ENCODE data around the gene WBP1L.
"Not testable (repeated sequence)": the region's sequence is repeated elsewhere in the genome, so short reads cannot be mapped to it uniquely, and the experiment has no call there.

Gene WBP1L

DNA sequence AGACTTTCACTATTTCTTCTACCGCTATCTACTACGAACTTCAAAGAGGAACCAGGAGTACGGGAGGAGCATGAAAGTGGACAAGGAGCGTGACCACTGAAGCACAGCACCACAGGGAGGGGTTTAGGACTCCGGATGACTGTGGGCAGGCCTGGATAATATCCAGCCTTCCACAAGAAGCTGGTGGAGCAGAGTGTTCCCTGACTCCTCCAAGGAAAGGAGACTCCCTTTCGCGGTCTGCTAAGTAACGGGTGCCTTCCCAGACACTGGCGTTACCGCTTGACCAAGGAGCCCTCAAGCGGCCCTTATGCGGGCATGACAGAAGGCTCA is 15.2 kb downstream of the WBP1L start:
- DNase-seq (ENCODE audit: low read depth in 2 of 2) = not testable (repeated sequence)

DNA sequence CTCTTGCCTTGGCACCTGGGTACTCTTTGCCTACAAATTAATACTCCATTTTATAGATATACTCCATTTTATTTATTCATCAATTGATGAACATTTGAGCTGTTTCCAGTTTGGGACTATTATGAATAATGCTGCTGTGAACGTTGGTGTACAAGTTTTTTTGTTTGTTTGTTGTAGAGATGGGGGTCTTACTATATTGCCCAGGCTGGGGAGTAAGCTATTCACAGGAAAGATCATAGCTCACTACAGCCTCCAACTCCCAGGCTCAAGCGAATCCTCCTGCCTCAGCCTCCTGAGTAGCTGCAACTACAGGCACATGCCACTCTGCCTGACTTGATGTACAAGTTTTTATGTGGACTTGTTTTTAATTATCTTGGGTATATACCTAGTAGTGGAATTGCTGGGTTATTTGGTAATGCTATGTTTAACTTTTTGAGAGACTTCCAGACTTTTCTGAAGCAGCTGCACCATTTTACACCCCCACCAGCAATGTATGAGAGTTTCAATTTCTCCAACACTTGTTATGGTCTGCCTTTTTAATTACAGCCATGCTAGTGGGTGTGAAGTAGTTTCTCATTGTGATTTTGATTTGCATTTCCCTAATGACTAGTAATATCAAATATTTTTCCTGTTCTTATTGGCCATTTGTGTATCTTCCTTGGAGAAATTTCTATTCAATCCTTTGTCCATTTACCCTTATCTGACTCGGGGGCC is 15.9 kb downstream of the WBP1L start:
- no peak for DNase-seq (ENCODE audit: low read depth in 2 of 2)

DNA sequence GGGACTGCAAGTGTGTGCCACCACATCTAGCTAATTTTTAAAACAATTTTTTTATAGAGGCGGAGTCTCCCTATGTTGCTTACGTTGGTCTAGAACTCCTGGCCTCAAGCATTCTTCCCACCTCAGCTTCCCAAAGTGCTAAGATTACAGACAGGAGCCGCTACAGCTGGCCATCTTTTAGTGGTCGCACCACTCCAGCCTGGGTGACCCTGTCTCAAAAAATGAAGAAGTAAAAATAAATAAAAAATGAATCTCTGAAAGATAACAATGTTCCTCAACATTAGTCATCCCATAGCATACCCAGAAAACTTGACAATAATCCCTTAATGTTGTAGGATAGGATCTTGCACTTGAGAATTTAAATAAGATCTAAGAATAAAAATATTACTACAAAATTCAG is 18.2 kb downstream of the WBP1L start:
- no peak for DNase-seq (ENCODE audit: low read depth in 2 of 2)

DNA sequence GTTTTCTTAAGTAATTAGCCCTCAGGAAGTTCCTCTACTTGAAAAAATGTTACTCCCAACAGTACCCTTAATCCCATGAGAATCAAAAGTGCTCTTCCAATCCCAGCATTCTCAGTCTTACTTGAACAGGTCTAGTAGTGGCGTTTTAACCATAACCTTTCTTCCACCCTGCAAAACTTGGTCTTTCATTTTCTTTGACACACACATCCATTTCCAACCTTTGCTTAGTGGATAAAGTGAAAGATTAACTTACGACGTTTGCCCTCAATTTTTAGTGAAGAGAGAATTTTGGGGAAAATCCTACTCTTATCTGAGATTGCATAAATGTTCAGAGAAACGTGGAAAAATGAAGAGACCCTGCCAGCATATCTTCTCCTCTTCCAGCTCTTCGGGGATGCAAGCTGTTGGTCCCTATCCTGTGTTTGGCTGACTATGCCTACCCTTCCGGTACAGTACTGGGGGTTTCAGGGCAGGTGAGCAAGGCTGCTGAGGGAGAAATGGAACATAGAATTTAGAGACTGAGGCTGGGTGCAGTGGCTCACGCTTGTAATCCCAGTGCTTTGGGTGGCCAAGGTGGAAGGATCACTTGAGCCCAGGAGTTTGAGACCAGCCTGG is 18.8 kb downstream of the WBP1L start:
- DNase-seq (ENCODE audit: low read depth in 2 of 2) = no peak

DNA sequence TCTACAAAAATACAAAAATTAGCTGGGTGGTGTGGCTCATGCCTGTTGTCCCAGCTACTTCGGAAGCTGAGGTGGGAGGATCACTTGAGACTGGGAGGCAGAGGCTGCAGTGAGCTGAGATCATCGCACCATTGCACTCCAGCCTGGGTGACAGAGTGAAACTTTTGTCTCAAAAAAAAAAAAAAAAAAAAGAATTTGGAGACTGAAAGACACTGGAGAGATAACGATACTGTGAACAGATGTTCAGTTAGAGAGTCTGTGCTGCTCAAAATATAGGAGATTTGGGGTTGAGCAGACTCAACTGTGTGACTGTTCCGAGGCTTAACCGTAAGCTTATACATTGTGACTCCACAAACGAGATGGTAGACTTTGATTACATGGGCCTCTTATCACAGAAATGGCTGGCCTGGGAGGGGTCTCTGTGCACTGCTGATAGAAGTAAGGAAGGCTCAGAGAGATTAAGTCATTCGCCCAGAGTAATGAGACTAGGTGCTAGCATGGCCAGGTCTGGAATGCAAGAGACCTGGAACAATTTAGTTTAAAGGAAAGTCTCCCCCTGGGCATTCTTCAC is 19.4 kb downstream of the WBP1L start:
- no peak for DNase-seq (ENCODE audit: low read depth in 2 of 2)

DNA sequence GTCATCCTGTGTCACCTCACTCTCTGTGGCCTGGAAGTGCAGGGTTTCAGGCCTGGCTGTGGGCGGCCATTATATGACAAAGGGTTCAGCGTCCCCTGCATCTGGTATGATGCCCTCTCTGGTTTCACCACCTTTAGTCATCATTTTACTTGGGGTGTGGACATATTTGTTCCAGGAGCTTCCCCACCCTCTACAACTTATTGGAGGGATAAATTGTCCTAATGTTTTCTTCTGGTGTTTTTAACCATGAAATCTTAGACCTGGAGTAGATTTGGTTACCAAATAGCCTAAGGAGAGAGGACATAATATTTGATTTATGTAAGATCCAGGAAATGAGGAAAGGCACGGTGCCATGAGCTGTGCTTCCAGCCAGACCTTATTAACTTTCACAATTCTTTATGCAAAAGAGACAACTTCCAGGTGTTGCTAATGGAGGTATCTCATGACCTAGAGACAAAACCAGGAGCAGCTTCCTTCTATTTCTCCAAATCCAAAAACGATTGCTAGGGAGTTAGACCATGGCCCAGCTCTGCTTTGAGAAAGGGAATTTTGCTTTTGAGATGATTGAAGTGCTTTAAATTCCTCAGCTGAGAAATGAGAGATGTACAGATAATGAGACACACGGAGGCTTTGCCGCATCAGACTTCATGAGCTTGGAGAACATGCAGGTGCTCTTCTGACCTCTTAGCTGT is 20.9 kb downstream of the WBP1L start:
- peak; percentile 53 to 62 for DNase-seq (ENCODE audit: low read depth in 2 of 2)

DNA sequence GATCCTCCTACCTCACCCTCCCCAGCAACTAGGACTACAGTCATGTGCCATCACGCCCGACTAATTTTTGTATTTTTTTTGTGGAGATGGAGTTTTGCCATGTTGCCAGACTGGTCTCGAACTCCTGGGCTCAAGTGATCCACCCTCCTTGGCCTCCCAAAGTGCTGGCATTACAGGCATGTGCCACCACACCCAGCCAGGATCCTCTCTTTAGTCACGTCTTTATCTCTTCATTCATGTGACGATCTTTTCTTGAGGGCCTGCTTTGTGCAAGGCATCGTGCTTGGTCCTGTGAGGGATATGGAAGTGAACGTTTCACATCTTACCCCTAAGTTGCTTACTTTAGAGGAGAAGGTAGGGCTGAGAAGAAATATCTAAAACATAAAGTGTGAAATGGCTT is 21.6 kb downstream of the WBP1L start:
- DNase-seq (ENCODE audit: low read depth in 2 of 2) = no peak

DNA sequence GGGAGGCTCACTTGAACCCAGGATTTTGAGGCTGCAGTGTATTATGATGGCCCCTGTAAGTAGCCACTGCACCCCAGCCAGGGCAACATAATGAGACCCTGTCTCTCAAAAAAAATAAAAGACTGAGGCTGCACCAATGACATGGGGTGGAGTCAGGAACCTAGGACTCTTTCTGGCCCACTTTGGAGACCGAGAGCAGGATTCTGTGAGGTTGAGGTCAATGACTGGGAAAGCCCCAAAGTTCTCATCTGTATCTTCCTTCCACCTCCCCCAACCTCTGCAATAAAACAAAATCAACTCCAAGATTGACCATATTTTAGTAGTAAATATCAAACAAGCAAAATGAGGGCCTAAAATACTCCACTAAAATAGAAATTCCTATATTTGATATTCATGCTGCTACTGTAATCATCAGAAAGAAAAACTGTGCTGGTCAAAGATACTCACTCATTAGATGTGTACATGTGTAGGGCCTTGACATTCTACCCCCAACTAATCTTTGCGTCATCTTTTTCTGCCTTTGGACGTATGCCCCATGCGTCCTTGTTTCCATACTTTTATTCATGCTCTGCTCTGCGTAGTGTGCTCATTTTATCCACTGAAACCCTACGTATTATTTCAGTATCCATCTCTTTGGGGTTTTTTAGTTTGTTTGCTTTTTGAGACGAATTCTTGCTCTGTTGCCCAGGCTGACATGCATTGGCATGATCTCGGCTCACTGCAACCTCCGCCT is 23.8 kb downstream of the WBP1L start:
- DNase-seq (ENCODE audit: low read depth in 2 of 2) = no peak

DNA sequence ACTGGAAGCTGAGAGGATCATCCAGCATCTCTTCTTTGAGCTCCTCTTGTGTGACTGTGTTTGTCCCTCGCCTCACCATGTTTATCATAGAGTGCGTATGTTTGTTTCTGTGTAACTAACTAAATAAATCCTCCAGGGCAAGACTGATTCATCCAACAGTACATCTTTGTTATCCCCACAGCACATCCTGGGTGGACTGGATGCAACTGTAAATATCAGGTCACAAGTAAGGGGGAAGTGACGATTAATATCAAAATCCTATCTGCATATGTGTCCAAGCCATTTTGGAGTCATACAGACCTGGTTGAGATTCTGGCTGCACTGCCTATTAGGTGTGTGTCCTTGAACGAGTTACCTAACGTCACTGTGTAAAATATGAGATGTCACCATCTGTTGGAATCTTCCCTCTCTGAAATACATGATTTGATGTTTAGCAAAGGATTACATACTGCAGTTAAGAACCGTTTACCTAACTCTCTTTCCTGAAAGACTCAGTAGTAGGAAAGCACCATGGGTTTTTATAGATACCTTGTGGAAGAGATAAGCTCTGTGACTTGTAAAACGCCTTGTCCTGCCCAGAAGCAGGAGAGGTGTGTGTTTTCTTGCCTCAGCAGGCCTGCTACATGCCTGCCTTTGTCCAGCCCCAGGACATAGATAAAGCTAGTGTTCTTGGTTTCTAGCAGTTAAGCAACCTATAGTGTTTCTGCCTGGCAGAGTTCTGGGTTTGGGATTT is 25.8 kb downstream of the WBP1L start:
- DNase-seq (ENCODE audit: low read depth in 2 of 2) = no peak

DNA sequence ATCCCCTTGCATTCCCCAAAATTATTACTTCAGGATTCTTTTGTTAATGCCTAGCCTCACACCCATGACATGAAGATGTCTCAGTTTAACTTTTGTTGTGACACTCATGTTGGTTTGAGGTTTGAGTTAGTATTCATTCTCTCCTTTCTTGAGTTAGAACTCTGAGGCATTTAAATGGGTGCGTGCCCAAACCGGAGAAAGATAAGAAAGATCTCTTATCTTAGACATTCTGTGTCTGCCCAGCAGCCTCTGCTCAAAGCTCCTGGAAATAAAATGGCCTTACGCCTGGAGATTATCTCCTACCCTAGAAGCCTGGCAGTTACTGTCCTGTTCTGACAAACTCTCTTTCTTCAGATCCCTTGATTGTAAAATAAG is 26.3 kb downstream of the WBP1L start:
- no peak for DNase-seq (ENCODE audit: low read depth in 2 of 2)

DNA sequence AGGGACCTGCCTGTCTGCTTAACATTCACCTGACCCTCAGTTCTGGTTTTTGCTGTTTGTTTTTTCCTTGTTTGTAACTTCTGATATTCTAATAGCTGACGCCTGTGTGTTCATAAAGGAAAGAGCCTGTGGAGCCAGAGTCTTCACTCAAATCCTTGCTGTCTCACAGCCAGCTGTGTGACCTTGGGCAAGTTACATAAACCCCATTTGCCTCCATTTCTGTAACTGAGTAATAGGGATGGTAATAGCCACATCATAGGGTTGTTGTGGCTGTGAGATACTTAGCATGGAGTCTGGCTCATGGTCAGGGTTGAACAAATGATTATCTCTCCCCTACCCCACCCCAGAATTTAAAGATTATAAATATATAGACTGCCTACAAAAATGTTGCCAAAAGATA is 27.0 kb downstream of the WBP1L start:
- no peak for DNase-seq (ENCODE audit: low read depth in 2 of 2)

DNA sequence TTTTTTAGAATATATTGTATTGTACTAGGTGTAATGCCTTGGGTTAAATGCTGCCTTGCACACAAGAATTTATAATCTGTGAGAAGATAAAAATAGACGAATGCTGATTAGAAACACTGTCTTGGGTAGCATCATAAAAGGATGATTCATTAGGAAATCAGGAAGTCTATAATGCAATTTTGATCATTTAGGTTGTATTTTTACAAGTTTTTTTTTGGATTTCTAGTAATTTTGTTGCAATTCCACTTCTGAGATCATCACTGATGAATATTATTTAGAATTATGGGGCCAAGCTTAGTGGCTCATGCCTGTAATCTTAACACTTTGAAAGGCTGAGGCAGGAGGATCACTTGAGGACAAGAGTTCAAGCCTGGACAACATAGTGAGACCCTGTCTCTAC is 29.6 kb downstream of the WBP1L start:
- peak in 1 of 2 experiments; percentile 34 for DNase-seq (ENCODE audit: low read depth in 2 of 2)

DNA sequence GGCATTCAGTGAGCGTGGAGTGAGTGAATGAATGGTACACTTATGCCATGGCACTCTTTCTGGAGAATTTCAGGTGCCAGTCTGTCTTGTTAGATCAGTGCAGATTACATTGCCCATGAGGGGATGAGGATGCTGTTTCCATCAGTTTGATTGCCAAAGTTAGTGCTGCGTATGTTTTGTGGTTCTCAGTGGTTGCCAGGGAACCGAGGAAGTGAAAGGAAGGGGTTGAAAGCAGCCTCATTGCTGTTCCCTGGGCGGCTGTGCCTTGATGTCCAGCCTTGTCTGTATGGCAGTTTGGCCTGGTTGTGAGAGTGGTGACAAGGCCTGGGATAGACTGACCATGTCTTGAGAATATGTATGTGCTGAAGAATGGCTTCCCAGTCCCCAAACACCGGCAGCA is 30.2 kb downstream of the WBP1L start:
- DNase-seq (ENCODE audit: low read depth in 2 of 2) = no peak

DNA sequence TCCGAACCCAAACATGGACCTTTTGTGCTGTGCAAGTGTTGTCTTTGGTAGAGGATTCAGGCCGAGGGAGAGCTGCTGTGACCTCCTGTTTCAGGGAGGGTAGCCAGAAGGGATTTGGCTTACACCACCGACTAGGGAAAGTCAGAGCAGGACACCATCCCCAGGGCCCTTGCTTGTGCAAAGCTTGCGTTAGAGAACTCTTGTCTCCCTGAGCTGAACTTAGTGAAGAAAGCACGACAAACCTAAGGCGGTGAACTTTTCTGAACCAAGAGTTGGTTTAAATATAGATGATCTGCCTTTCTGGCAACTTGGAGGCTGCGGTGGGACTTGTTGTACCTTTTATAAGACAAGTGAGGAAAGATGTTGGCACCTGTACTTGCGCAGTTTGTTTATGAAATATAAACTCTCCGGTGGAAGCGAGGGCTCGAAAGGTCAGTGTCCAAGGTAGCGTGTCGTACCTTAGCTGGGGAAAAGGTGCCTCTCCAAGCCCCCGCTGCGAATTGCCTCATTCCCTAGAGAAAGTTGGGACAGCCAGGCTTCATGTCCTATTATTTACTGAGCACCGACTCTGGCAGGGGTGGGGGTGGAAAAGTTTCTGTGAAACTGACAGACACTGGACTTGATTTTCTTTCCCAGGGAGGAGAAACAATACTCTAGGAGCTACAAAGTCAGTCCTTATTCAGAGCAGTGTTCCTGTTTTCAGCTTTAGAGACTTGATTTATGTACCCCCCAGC is 31.6 kb downstream of the WBP1L start:
- DNase-seq (ENCODE audit: low read depth in 2 of 2) = no peak

DNA sequence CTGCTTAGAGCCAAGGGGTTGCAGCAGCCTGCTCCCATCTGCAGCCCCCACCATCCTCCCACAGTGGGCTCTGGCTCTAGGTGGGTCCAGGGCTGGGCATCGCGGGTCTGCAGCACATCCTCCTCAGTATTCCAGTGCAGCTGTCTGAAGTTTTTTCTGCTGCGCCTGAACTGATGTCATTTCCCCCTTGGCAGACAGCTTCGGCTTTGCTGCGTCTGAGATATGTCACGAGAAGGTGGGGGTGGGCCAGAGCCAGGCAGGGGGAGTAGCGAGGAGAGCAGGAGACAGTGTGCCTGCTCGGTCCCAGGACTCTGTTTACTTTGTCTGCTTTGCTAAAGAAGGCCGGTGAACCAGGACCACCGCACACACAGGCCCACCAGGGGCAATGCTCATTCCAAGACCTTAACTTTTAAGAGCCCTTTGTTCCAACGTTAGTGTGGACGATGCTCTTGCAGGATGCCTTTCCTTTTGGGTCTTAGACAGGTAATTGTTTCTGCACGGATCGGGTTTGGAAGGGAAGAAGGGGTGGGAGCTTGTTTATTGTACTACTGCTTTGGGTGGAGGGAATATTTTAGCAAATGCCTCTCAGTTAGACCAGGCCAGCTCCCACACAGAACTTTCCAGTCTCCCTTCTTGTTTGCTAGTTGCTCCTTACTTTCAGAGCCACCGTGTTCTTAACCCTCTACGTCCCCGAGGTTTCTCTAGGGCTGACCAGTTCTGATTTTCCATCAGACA is 32.4 kb downstream of the WBP1L start:
- DNase-seq (ENCODE audit: low read depth in 2 of 2) = peak; percentile 51 to 61

DNA sequence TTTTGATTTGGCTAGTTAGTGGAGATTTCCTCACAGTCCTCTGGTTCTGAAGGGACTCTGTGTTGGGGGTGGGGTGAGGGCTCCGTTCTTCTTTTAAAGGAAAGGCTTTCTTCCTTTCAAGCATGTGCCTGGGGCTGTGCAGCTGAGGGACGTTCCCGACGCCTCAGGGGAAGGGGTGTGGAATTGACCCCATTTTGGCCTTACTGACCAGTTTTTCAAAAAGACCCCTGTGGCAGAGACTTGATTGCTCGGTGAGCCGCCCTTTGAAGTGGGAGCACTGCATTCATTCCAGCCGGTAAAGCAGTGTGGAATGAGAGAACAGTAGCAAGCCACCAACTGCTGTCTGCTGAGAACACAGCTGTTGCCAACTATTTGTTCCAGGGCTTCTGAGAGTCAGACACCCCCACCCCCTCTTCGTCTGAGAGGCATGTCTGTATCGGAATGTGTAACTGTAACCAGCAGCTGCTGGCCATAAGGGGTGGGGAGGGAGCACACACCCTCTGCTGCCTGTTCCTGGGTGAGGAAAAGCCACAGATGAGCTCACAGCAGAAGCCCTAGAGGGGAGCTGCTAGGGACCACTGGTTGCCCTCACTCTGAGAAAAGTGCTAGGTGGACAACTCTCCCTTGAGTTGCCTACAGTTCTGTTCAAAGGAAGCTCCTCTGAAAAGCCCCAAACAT is 33.2 kb downstream of the WBP1L start:
- peak; percentile 94 to 95 for DNase-seq (ENCODE audit: low read depth in 2 of 2)

DNA sequence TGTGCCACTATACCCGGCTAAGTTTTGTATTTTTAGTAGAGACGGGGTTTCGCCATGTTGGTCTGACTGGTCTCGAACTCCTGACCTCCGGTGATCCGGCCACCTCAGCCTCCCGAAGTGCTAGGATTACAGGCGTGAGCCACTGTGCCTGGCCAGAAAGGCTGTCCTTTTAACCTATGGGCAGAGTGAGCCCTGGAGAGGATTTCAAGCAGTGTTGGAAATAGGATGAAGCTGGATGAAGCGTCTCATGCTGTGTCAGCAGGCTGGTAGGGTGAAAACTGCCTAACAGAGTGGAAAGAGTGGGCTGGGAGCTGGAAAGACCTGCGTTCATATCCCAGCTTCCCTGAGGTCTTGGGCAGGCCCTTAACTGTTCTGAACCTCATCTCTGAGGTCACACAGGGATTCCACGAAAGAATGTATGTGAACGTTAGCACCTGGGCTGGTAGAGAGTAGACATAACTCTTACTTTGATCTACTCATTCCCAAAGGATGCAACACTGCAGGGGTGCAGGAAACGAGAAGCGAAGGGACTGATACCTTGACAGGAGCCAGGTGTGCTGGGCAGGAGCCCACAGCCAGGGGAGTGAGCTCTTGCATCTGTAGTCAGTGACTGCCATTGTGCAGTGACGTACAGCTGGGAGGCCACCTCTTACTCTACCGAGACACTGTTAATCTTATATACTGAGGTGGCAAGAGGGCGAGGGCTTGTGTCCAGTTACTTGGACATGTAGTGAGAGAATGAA is 34.1 kb downstream of the WBP1L start:
- no peak for DNase-seq (ENCODE audit: low read depth in 2 of 2)

DNA sequence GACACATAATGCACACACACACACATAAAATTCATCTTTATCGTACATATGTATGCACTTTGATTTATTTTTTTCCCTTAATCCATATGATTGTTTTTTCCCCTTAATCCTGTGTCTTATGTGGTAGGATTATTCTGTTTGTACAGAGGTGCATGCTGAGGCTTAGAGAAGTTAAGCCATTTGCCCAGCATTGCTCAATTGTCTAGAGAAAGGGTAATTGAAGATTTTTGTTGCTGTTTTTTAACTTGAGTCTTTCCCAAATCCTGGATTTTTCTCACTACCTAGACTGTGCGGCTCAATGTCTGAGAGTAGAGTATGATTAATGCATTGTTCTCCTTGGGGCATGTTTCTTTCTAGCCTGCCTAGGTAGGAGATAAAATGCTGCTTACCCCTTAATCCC is 35.0 kb downstream of the WBP1L start:
- no peak for DNase-seq (ENCODE audit: low read depth in 2 of 2)
